H9 (cell line): ENCODE data around the gene LPO. TPM values are rescaled to one million over a fixed set of nuclear protein-coding genes. Genes with fewer than 3 reads are reported as not detected.

ENCODE experiments used
- DNase-seq: peaks from one replicate; pipeline ENCODE4 v3.0.0-alpha.2; 2017
- H2AFZ ChIP-seq: one replicate; pipeline ENCODE4 v1.6.1; 2013; ENCODE audit warnings: mild to moderate bottlenecking, low read length, control low read depth, moderate library complexity
- H2AK5ac ChIP-seq: 2 replicates; pipeline ENCODE4 v1.6.1; 2013; ENCODE audit warnings: low read length, control low read depth, mixed read lengths; ENCODE audit not compliant: insufficient read length
- H2BK120ac ChIP-seq: one replicate; pipeline ENCODE4 v1.6.1; 2013; ENCODE audit warnings: low read depth, mild to moderate bottlenecking, low read length, control low read depth, inconsistent platforms; ENCODE audit not compliant: poor library complexity, severe bottlenecking
- H2BK12ac ChIP-seq: 2 replicates; pipeline ENCODE4 v1.6.1; 2013; ENCODE audit warnings: low read length, control low read depth, mixed read lengths, low read depth; ENCODE audit not compliant: insufficient read length
- H2BK15ac ChIP-seq: 2 replicates; pipeline ENCODE4 v1.6.1; 2013; ENCODE audit warnings: low read depth, low read length, control low read depth
- H2BK20ac ChIP-seq: one replicate; pipeline ENCODE4 v1.6.1; 2013; ENCODE audit warnings: low read depth, mild to moderate bottlenecking, low read length, control low read depth, inconsistent platforms; ENCODE audit not compliant: poor library complexity, severe bottlenecking
- H2BK5ac ChIP-seq: 2 replicates; pipeline ENCODE4 v1.6.1; 2013; ENCODE audit warnings: low read length, control low read depth, mixed read lengths; ENCODE audit not compliant: insufficient read length
- H3K14ac ChIP-seq: 2 replicates; pipeline ENCODE4 v1.6.1; 2013; ENCODE audit warnings: low read length, control low read depth; ENCODE audit not compliant: insufficient read depth
- H3K18ac ChIP-seq: 2 replicates; pipeline ENCODE4 v1.6.1; 2013; ENCODE audit warnings: low read depth, mild to moderate bottlenecking, mixed read lengths, low read length, control low read depth; ENCODE audit not compliant: insufficient read length
- H3K23ac ChIP-seq: 2 replicates; pipeline ENCODE4 v1.6.1; 2013; ENCODE audit warnings: low read length, control low read depth, mixed read lengths, low read depth; ENCODE audit not compliant: insufficient read length
- H3K23me2 ChIP-seq: 2 replicates; pipeline ENCODE4 v1.6.1; 2013; ENCODE audit warnings: low read depth, mild to moderate bottlenecking, mixed read lengths, low read length, control low read depth; ENCODE audit not compliant: insufficient read length, poor library complexity, severe bottlenecking
- H3K27ac ChIP-seq: 2 replicates; pipeline ENCODE4 v1.5.1; 2013; ENCODE audit warnings: low read length, control low read depth, mixed read lengths, low read depth; ENCODE audit not compliant: insufficient read length
- H3K27me3 ChIP-seq: 2 replicates; pipeline ENCODE4 v1.6.1; 2013; ENCODE audit warnings: low read length, control low read depth, inconsistent platforms; ENCODE audit not compliant: insufficient read depth
- H3K4ac ChIP-seq: 2 replicates; pipeline ENCODE4 v1.6.1; 2013; ENCODE audit warnings: low read depth, mild to moderate bottlenecking, control low read depth, inconsistent platforms, low read length, moderate library complexity
- H3K4me1 ChIP-seq: 2 replicates; pipeline ENCODE4 v1.6.1; 2013; ENCODE audit warnings: low read length, control low read depth, inconsistent platforms; ENCODE audit not compliant: insufficient read depth
- H3K4me2 ChIP-seq: 2 replicates; pipeline ENCODE4 v1.6.1; 2013; ENCODE audit warnings: low read length, control low read depth, mixed read lengths; ENCODE audit not compliant: insufficient read length, insufficient read depth
- H3K56ac ChIP-seq: 2 replicates; pipeline ENCODE4 v1.6.1; 2013; ENCODE audit warnings: low read depth, mild to moderate bottlenecking, mixed read lengths, low read length, control low read depth; ENCODE audit not compliant: insufficient read length
- H3K79me1 ChIP-seq: 2 replicates; pipeline ENCODE4 v1.6.1; 2013; ENCODE audit warnings: low read depth, mild to moderate bottlenecking, moderate library complexity, low read length, control low read depth, inconsistent platforms; ENCODE audit not compliant: insufficient read depth, poor library complexity, severe bottlenecking
- H3K79me2 ChIP-seq: 2 replicates; pipeline ENCODE4 v1.6.1; 2013; ENCODE audit warnings: low read length, control low read depth, inconsistent platforms; ENCODE audit not compliant: insufficient read depth
- H3K9ac ChIP-seq: 2 replicates; pipeline ENCODE4 v1.6.1; 2013; ENCODE audit warnings: low read length, control low read depth, mixed read lengths; ENCODE audit not compliant: insufficient read length; ENCODE audit errors: extremely low read depth
- H3K9me3 ChIP-seq: one replicate; pipeline ENCODE4 v1.6.1; 2013; ENCODE audit warnings: low read depth, low read length, inconsistent platforms; ENCODE audit not compliant: control insufficient read depth
- H3T11ph ChIP-seq: one replicate; pipeline ENCODE4 v1.6.1; 2013; ENCODE audit warnings: mild to moderate bottlenecking, low read length, control low read depth, inconsistent platforms
- H4K20me1 ChIP-seq: one replicate; pipeline ENCODE4 v1.6.1; 2013; ENCODE audit not compliant: control insufficient read depth, insufficient read length, insufficient read depth
- H4K5ac ChIP-seq: 2 replicates; pipeline ENCODE4 v1.6.1; 2013; ENCODE audit warnings: low read depth, mild to moderate bottlenecking, mixed read lengths, low read length, control low read depth; ENCODE audit not compliant: insufficient read length
- H4K8ac ChIP-seq: replicated peaks from 2 replicates; pipeline ENCODE4 v1.6.1; 2013; ENCODE audit warnings: low read length, control low read depth, mixed read lengths, low read depth; ENCODE audit not compliant: insufficient read length
- H4K91ac ChIP-seq: 2 replicates; pipeline ENCODE4 v1.6.1; 2013; ENCODE audit warnings: low read depth, mild to moderate bottlenecking, moderate library complexity, mixed read lengths, low read length, control low read depth; ENCODE audit not compliant: insufficient read length
- H3K27ac Mint-ChIP-seq, 3 experiments: 2 replicates in 2 of 3; 3 replicates in 1 of 3; pipeline ENCODE4 v1.8.0; 2020 to 2021; ENCODE audit warnings: mixed read lengths in 3 of 3, mild to moderate bottlenecking in 1 of 3, moderate library complexity in 1 of 3
- H3K27me3 Mint-ChIP-seq: 2 replicates; pipeline ENCODE4 v1.8.0; 2021; ENCODE audit warnings: low read depth, mild to moderate bottlenecking, moderate library complexity, mixed read lengths
- H3K36me3 Mint-ChIP-seq, 3 experiments: 2 replicates in 2 of 3; 3 replicates in 1 of 3; pipeline ENCODE4 v1.8.0; 2020 to 2021; ENCODE audit warnings: low read depth in 3 of 3, mixed read lengths in 3 of 3; ENCODE audit not compliant: insufficient read depth in 1 of 3
- H3K4me1 Mint-ChIP-seq, 2 experiments: 2 replicates each; pipeline ENCODE4 v1.8.0; 2020; ENCODE audit warnings: mixed read lengths in 2 of 2
- H3K4me3 Mint-ChIP-seq, 2 experiments: 2 replicates in 1 of 2; 3 replicates in 1 of 2; pipeline ENCODE4 v1.8.0; 2020 to 2021; ENCODE audit warnings: mild to moderate bottlenecking in 2 of 2, mixed read lengths in 2 of 2, moderate library complexity in 1 of 2
- H3K9me3 Mint-ChIP-seq, 2 experiments: 2 replicates in 1 of 2; 3 replicates in 1 of 2; pipeline ENCODE4 v1.8.0; 2020; ENCODE audit warnings: mild to moderate bottlenecking in 2 of 2, mixed read lengths in 2 of 2, moderate library complexity in 1 of 2
- CTCF ChIP-seq: fragments of 200-600 bp; sonication (generic); conservative IDR thresholded peaks from 3 replicates; pipeline ENCODE4 v1.8.0; 2021; ENCODE audit warnings: antibody characterized with exemption, mild to moderate bottlenecking
- WGBS: extraction: QIAGEN DNeasy Blood & Tissue Kit; methylation state at CpG from one replicate; pipeline ENCODE4 v1.1.7; 2013; ENCODE audit warnings: missing lambda C conversion rate, low lambda C conversion rate, mixed read lengths; ENCODE audit not compliant: insufficient read length; ENCODE audit errors: extremely low coverage; 5-methylcytosine and 5-hydroxymethylcytosine counted together
- total RNA-seq: library from RNA; stranded (reverse); gene quantifications from 2 replicates; pipeline ENCODE4 v1.2.1, GENCODE V29; 2021

The LPO gene
- total RNA-seq, 1 experiment from 2014 or later, result 0.17 TPM

DNA sequence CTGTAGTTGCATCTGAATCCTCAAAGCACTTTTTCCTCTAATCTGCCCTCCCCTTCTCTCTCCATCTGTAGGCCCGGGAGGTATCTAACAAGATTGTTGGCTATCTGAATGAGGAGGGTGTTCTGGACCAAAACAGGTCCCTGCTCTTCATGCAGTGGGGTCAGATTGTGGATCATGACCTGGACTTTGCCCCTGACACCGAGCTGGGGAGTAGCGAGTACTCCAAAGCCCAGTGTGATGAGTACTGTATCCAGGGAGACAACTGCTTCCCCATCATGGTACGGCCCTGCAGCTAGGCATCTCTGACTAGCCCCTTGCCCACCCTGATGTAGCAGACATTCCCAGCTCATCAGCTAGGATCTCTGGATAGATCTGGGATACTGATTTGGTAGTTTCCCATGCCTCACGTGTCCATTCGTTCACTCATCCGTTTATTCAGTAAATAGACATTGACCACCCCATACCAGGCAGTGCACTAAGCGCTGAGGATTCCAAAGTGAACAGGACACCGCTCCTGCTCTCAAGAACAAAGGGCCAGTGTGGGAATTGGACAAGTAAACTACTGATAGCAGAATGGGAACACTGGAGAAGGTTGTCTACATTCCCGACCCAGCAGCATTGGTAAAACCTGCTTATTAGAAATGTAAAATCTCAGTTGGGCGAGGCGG is 12.1 kb downstream of the LPO start:
- no peak overlapping the region for H2AFZ ChIP-seq

More for the DNA sequence above, 12.1 kb downstream of the LPO start:
- no peaks in the 10 kb centered on the region for H3K79me2 ChIP-seq
- Mint-ChIP-seq H3K4me1 (peaks cover 14 to 17% of the 10 kb centered on the region in 2 experiments), H3K36me3 (peaks cover 0 to 6% (median 6%) of the 10 kb centered on the region in 3 experiments; a peak in 4 of 7 replicates), H3K9me3 (peaks cover 9% of the 10 kb centered on the region in 2 experiments), H3K27ac (no peak overlapping the region), H3K4me3 (no peak overlapping the region; a peak in 1 of 5 replicates), H3K27me3 (peaks cover 94% of the 10 kb centered on the region)
- no peak overlapping the region for H2BK20ac ChIP-seq
- H3K4me2 ChIP-seq, result no peak overlapping the region
- DNase-seq, result peak; percentile 22
- no peak overlapping the region for H3T11ph ChIP-seq
- H3K27ac ChIP-seq, result no peak overlapping the region
- no peak overlapping the region for H3K9ac ChIP-seq
- peaks cover 38% of the 10 kb centered on the region for H3K27me3 ChIP-seq
- H2BK120ac ChIP-seq, result no peak overlapping the region
- H3K14ac ChIP-seq, result no peak overlapping the region
- H3K79me1 ChIP-seq, result no peaks in the 10 kb centered on the region
- no CpG with 5 or more reads among the region's 12 CpGs for WGBS
- no peak overlapping the region for H4K91ac ChIP-seq
- no peak overlapping the region for H2BK15ac ChIP-seq
- no peak overlapping the region for H2AK5ac ChIP-seq
- H3K23ac ChIP-seq, result no peak overlapping the region
- peaks cover 8% of the 10 kb centered on the region for H3K9me3 ChIP-seq
- H3K18ac ChIP-seq, result no peak overlapping the region
- no peak overlapping the region for H4K8ac ChIP-seq
- H2BK12ac ChIP-seq, result no peak overlapping the region
- TF ChIP-seq CTCF, result no peak
- H4K20me1 ChIP-seq, result no peaks in the 10 kb centered on the region
- peaks cover 8% of the 10 kb centered on the region for H3K23me2 ChIP-seq
- H3K56ac ChIP-seq, result no peak overlapping the region
- no peak overlapping the region for H4K5ac ChIP-seq
- H3K4me1 ChIP-seq, result no peaks in the 10 kb centered on the region; the same call in 1 of the 2 replicates
- no peak overlapping the region for H3K4ac ChIP-seq
- H2BK5ac ChIP-seq, result no peak overlapping the region
